Measurements from ENCODE around the gene SPAM1. TPM values are rescaled to one million over a fixed set of nuclear protein-coding genes. Genes with fewer than 3 reads are reported as not detected.

SPAM1 gene
- total RNA-seq, 1 donor from 2014 or later = not detected

GRCh38 chr7:123929655-123930054 lies 4.6 kb downstream of the SPAM1 start:
- peaks cover 4% of the 10 kb centered on the region for H3K9me3 Mint-ChIP-seq (ENCODE audit: unreplicated experiment)
- H3K27me3 Mint-ChIP-seq (ENCODE audit: low read depth, unreplicated experiment) = no peaks in the 10 kb centered on the region
- H3K4me2 ChIP-seq (ENCODE audit: low read length) = no peak overlapping the region
- H3K9me3 ChIP-seq (ENCODE audit: insufficient read depth, low read depth, low read length) = no peaks in the 10 kb centered on the region
- no peak for TF ChIP-seq EZH2 (IDR thresholded peaks at IDR 0.05; ENCODE audit: insufficient read depth, low read length)
- TF ChIP-seq CTCF (IDR thresholded peaks at IDR 0.05; ENCODE audit: insufficient read depth, low read depth, low read length) = no peak
- no peak overlapping the region for H3K9ac ChIP-seq (ENCODE audit: low read length)
- H3K27ac ChIP-seq (ENCODE audit: low read depth, low read length) = no peak overlapping the region
- H3K36me3 ChIP-seq (ENCODE audit: insufficient read depth, low read length) = no peaks in the 10 kb centered on the region
- H3K4me3 ChIP-seq (ENCODE audit: insufficient read depth, low read depth, low read length) = no peak overlapping the region
- no peak overlapping the region for H3K27ac Mint-ChIP-seq (ENCODE audit: unreplicated experiment)
- no peaks in the 10 kb centered on the region for H3K27me3 ChIP-seq (ENCODE audit: insufficient read depth, low read length)
- H3K36me3 Mint-ChIP-seq (ENCODE audit: low read depth, unreplicated experiment) = no peaks in the 10 kb centered on the region
- no peak overlapping the region for H3K4me3 Mint-ChIP-seq (ENCODE audit: unreplicated experiment)
- H4K20me1 ChIP-seq (ENCODE audit: insufficient read depth, low read length) = no peaks in the 10 kb centered on the region
- no peaks in the 10 kb centered on the region for H3K4me1 ChIP-seq (ENCODE audit: insufficient read depth, low read length)
- H3K79me2 ChIP-seq (ENCODE audit: insufficient read depth, low read length) = no peaks in the 10 kb centered on the region
- no peaks in the 10 kb centered on the region for H3K4me1 Mint-ChIP-seq (ENCODE audit: low read depth, unreplicated experiment)
- FAIRE-seq = no peak
- no peak overlapping the region for H2AFZ ChIP-seq (ENCODE audit: low read depth, low read length)
- no peak for DNase-seq (ENCODE audit: low read depth)

GRCh38 chr7:123935436-123936381 lies 10.7 kb downstream of the SPAM1 start:
- Histone ChIP-seq H4K20me1 (ENCODE audit: insufficient read depth, low read length) (no peaks in the 10 kb centered on the region), H3K4me1 (ENCODE audit: insufficient read depth, low read length) (no peaks in the 10 kb centered on the region), H3K4me2 (ENCODE audit: low read length) (no peak overlapping the region), H3K27ac (ENCODE audit: low read depth, low read length) (no peak overlapping the region), H3K9ac (ENCODE audit: low read length) (no peak overlapping the region), H3K4me3 (ENCODE audit: insufficient read depth, low read depth, low read length) (no peak overlapping the region), H3K27me3 (ENCODE audit: insufficient read depth, low read length) (no peaks in the 10 kb centered on the region), H3K36me3 (ENCODE audit: insufficient read depth, low read length) (no peaks in the 10 kb centered on the region), H3K79me2 (ENCODE audit: insufficient read depth, low read length) (no peaks in the 10 kb centered on the region), H3K9me3 (ENCODE audit: insufficient read depth, low read depth, low read length) (no peaks in the 10 kb centered on the region), H2AFZ (ENCODE audit: low read depth, low read length) (no peak overlapping the region)
- Mint-ChIP-seq H3K27me3 (ENCODE audit: low read depth, unreplicated experiment) (no peaks in the 10 kb centered on the region), H3K4me1 (ENCODE audit: low read depth, unreplicated experiment) (no peaks in the 10 kb centered on the region), H3K4me3 (ENCODE audit: unreplicated experiment) (no peak overlapping the region), H3K27ac (ENCODE audit: unreplicated experiment) (no peak overlapping the region), H3K36me3 (ENCODE audit: low read depth, unreplicated experiment) (no peaks in the 10 kb centered on the region), H3K9me3 (ENCODE audit: unreplicated experiment) (peaks cover 4% of the 10 kb centered on the region)
- FAIRE-seq (no peak), DNase-seq (ENCODE audit: low read depth) (no peak)
- TF ChIP-seq CTCF (IDR thresholded peaks at IDR 0.05; ENCODE audit: insufficient read depth, low read depth, low read length) = no peak
- TF ChIP-seq EZH2 (IDR thresholded peaks at IDR 0.05; ENCODE audit: insufficient read depth, low read length) = no peak

GRCh38 chr7:123936388-123936787 lies 11.3 kb downstream of the SPAM1 start:
- TF ChIP-seq EZH2 (IDR thresholded peaks at IDR 0.05; ENCODE audit: insufficient read depth, low read length) = no peak
- no peak for TF ChIP-seq CTCF (IDR thresholded peaks at IDR 0.05; ENCODE audit: insufficient read depth, low read depth, low read length)
- Mint-ChIP-seq H3K9me3 (ENCODE audit: unreplicated experiment) (peaks cover 4% of the 10 kb centered on the region), H3K36me3 (ENCODE audit: low read depth, unreplicated experiment) (no peaks in the 10 kb centered on the region), H3K4me3 (ENCODE audit: unreplicated experiment) (no peak overlapping the region), H3K27ac (ENCODE audit: unreplicated experiment) (no peak overlapping the region), H3K4me1 (ENCODE audit: low read depth, unreplicated experiment) (no peaks in the 10 kb centered on the region), H3K27me3 (ENCODE audit: low read depth, unreplicated experiment) (no peaks in the 10 kb centered on the region)
- DNase-seq (ENCODE audit: low read depth) = no peak
- H3K4me3 ChIP-seq (ENCODE audit: insufficient read depth, low read depth, low read length) = no peak overlapping the region
- FAIRE-seq = no peak
- no peaks in the 10 kb centered on the region for H3K9me3 ChIP-seq (ENCODE audit: insufficient read depth, low read depth, low read length)
- no peak overlapping the region for H3K4me2 ChIP-seq (ENCODE audit: low read length)
- H3K27ac ChIP-seq (ENCODE audit: low read depth, low read length) = no peak overlapping the region
- no peaks in the 10 kb centered on the region for H3K36me3 ChIP-seq (ENCODE audit: insufficient read depth, low read length)
- no peaks in the 10 kb centered on the region for H3K4me1 ChIP-seq (ENCODE audit: insufficient read depth, low read length)
- no peaks in the 10 kb centered on the region for H4K20me1 ChIP-seq (ENCODE audit: insufficient read depth, low read length)
- no peak overlapping the region for H3K9ac ChIP-seq (ENCODE audit: low read length)
- H2AFZ ChIP-seq (ENCODE audit: low read depth, low read length) = no peak overlapping the region
- no peaks in the 10 kb centered on the region for H3K79me2 ChIP-seq (ENCODE audit: insufficient read depth, low read length)
- no peaks in the 10 kb centered on the region for H3K27me3 ChIP-seq (ENCODE audit: insufficient read depth, low read length)
